Spinal cord (tissue), 10 donors: ENCODE measurements around the gene ETNK1. TPM values are rescaled to one million over a fixed set of nuclear protein-coding genes. Genes with fewer than 3 reads are reported as not detected.

Experiments
- DNase-seq, 6 donors: peaks; one replicate each; pipeline versions ENCODE4 v3.0.0 to v3.0.0-alpha.2; 2013 to 2015; ENCODE audit warnings: low spot score in 6 of 6, low read depth in 4 of 6
- H3K27ac ChIP-seq: one replicate; pipeline ENCODE4 v1.5.1; 2013; ENCODE audit warnings: low read depth, low read length, control low read depth
- H3K27me3 ChIP-seq: one replicate; pipeline ENCODE4 v1.6.1; 2013; ENCODE audit warnings: low read length; ENCODE audit not compliant: control insufficient read depth, insufficient read depth
- H3K36me3 ChIP-seq: one replicate; pipeline ENCODE4 v1.6.1; 2013; ENCODE audit warnings: low read length; ENCODE audit not compliant: control insufficient read depth, insufficient read depth
- H3K4me1 ChIP-seq: one replicate; pipeline ENCODE4 v1.6.1; 2013; ENCODE audit warnings: low read length; ENCODE audit not compliant: control insufficient read depth, insufficient read depth
- H3K4me3 ChIP-seq: one replicate; pipeline ENCODE4 v1.5.1; 2013; ENCODE audit warnings: low read depth, low read length, control low read depth
- H3K9me3 ChIP-seq: one replicate; pipeline ENCODE4 v1.6.1; 2013; ENCODE audit warnings: low read length; ENCODE audit not compliant: control insufficient read depth, insufficient read depth
- whole genome bisulfite sequencing: methylation state at CpG from one replicate; pipeline ENCODE4 v1.1.5; 2013; ENCODE audit warnings: missing lambda C conversion rate; ENCODE audit not compliant: insufficient coverage; 5-methylcytosine and 5-hydroxymethylcytosine counted together
- polyA plus RNA-seq, 2 donors: library from polyadenylated mRNA; unstranded; fragments of 120-200 nt; gene quantifications; one replicate each; pipeline ENCODE4 v1.2.1, GENCODE V29; 2013; ENCODE audit not compliant: insufficient read length in 2 of 2
- total RNA-seq, 2 donors: library from RNA; depleted of rRNA in 1 of 2; stranded (reverse); fragments of 120-200 nt in 1 of 2; fragments of >200 nt in 1 of 2; gene quantifications; one replicate each; pipeline versions ENCODE4 v1.2.3 to v1.2.4, GENCODE V29; 2013 to 2014
- donor health status: healthy.

The ETNK1 gene
- total and polyA plus RNA-seq, 4 donors: 41.4 to 170 (median 59.5) TPM

GRCh38 chr12:22627371-22627770, 2.4 kb downstream of the ETNK1 start:
- WGBS: no CpG with 5 or more reads among the region's 2 CpGs
- Histone ChIP-seq H3K27me3 (no peaks in the 10 kb centered on the region), H3K4me3 (peak overlapping the region; percentile 9), H3K36me3 (no peaks in the 10 kb centered on the region), H3K27ac (no peak overlapping the region), H3K9me3 (no peaks in the 10 kb centered on the region), H3K4me1 (peaks cover 9% of the 10 kb centered on the region)
- no peak for DNase-seq

DNA sequence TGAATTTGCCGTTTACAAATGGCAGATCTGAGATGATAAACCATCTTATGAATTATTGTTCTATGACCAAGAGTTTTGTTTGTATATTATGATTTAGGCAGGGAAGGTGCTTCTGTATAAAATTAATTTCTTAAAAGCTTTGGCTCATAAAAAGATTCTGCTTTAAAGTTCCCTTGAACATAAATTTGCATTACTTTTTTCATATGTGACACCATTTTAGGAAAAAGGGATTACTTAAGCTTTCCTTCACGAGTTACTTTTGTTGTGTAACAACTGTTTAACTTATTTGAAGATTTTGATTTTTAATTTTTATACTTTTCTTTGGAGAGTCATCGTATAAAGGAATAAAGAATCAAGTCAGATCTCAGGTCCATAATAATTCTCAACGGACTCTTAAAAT, 3.3 kb downstream of the ETNK1 start:
- WGBS: no CpG with 5 or more reads among the region's 4 CpGs
- Histone ChIP-seq H3K4me1 (peaks cover 9% of the 10 kb centered on the region), H3K27me3 (no peaks in the 10 kb centered on the region), H3K27ac (no peak overlapping the region), H3K9me3 (no peaks in the 10 kb centered on the region), H3K36me3 (no peaks in the 10 kb centered on the region), H3K4me3 (peak overlapping the region; percentile 9)
- no peak for DNase-seq

DNA sequence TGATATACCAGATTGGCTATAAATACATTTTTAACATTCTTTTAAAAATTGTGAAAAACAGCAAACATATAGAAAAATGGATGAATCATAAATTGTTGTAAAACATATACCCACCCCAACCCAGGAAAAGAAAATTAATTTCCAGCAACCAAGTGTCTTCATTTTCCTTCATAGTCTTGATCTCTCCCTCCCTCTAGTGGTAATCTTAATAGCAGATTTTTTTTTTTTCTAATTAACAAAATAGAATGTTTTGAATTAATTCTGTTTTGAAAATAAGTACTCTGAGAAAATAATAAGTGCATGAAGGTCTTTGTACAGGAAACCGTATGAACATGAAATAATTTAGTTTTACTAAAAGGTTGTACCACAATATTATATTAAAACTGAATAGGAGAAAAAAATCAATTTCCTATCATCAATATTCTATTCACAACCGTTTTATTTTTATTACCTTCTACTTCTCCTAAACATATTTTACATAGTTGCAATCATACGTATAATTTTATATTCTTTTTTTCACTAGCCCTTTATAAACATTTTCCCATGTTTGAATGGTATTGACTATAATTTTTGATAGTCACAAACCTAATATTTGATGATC, 7.0 kb downstream of the ETNK1 start:
- Histone ChIP-seq H3K4me3 (no peak overlapping the region), H3K36me3 (no peaks in the 10 kb centered on the region), H3K9me3 (no peaks in the 10 kb centered on the region), H3K4me1 (peaks cover 3% of the 10 kb centered on the region), H3K27me3 (no peaks in the 10 kb centered on the region), H3K27ac (no peak overlapping the region)
- DNase-seq: peak in 2 of 6 donors; percentile 11 to 32
- no CpG with 5 or more reads among the region's 3 CpGs for WGBS

DNA sequence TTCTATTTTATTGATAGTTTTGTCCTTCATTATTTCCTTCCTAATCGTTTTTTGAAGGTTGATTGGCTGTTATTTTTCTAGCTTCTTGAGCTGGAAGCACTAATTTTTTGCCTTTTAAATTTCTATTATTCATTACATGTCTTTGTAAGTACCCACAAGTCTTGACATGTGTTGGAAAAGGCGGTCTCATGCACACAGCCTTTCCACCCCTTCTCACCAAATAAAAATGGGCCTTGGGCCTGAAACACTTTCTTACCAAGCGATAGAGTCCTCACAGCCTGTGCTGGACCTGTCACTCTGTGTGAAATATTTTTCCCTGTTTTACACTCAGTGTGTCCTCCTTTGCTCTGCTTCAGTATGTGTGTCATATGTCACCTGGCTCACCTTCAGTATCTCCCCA, 9.9 kb downstream of the ETNK1 start:
- Histone ChIP-seq H3K27ac (no peak overlapping the region), H3K4me3 (no peak overlapping the region), H3K36me3 (no peaks in the 10 kb centered on the region), H3K27me3 (no peaks in the 10 kb centered on the region), H3K9me3 (no peaks in the 10 kb centered on the region), H3K4me1 (peaks cover 3% of the 10 kb centered on the region)
- WGBS: 100% methylated on average over 1 of the region's 3 CpGs
- no peak for DNase-seq

- no peak overlapping the region for H3K27ac ChIP-seq
- DNase-seq: no peak
- no peaks in the 10 kb centered on the region for H3K27me3 ChIP-seq
- WGBS: 69% methylated on average over 1 of the region's 1 CpG
- peaks cover 3% of the 10 kb centered on the region for H3K4me1 ChIP-seq
- no peaks in the 10 kb centered on the region for H3K36me3 ChIP-seq
- no peaks in the 10 kb centered on the region for H3K9me3 ChIP-seq
- no peak overlapping the region for H3K4me3 ChIP-seq
Measured at GRCh38 chr12:22635812-22636211, 10.8 kb downstream of the ETNK1 start.

DNA sequence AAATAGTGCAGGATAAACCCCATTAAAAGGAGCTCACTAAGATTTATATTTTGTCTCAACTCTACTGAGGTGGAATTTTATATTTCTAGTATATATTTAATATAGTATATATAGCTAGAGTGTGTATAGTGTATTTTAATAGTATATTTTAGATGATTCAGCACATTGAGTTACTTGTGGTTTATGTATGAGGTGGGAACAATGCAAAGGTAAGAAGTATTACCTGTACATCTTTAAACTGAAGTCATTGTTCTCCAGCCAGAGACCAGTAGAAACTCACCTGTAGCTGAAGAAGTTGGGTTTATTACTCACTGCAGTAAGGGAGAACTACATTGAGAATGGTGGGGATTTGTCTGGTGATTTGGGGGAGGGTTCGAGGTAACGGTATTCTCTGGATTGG, 15.9 kb downstream of the ETNK1 start:
- Histone ChIP-seq H3K27me3 (no peaks in the 10 kb centered on the region), H3K4me1 (peaks cover 1% of the 10 kb centered on the region), H3K27ac (no peak overlapping the region), H3K9me3 (no peaks in the 10 kb centered on the region), H3K4me3 (no peak overlapping the region), H3K36me3 (no peaks in the 10 kb centered on the region)
- no peak for DNase-seq
- 94% methylated on average over 2 of the region's 2 CpGs for WGBS

GRCh38 chr12:22641353-22642053, 16.5 kb downstream of the ETNK1 start:
- no peak for DNase-seq
- Histone ChIP-seq H3K4me3 (no peak overlapping the region), H3K4me1 (no peaks in the 10 kb centered on the region), H3K36me3 (no peaks in the 10 kb centered on the region), H3K9me3 (no peaks in the 10 kb centered on the region), H3K27me3 (no peaks in the 10 kb centered on the region), H3K27ac (no peak overlapping the region)
- no CpG with 5 or more reads among the region's 3 CpGs for WGBS

DNA sequence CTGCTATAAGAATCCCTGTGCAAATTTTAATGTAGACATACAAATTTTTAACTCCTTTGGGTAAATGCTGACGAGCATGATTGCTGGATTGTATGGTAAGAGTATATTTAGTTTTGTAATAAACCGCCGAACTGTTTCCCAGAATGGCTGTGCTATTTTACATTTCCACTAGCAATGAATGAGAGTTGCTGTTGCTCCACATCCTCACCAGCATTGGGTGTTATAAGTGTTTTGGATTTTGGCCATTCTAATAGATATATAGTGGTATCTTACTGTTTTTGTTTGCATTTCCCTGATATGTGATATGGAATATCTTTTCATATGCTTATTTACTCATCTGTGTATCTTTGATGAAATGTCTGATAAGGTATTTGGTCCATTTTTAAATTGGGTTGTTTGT, 23.7 kb downstream of the ETNK1 start:
- Histone ChIP-seq H3K27me3 (no peaks in the 10 kb centered on the region), H3K36me3 (no peaks in the 10 kb centered on the region), H3K4me3 (no peak overlapping the region), H3K27ac (no peak overlapping the region), H3K9me3 (no peaks in the 10 kb centered on the region), H3K4me1 (no peaks in the 10 kb centered on the region)
- WGBS: no CpG with 5 or more reads among the region's 3 CpGs
- DNase-seq: no peak

DNA sequence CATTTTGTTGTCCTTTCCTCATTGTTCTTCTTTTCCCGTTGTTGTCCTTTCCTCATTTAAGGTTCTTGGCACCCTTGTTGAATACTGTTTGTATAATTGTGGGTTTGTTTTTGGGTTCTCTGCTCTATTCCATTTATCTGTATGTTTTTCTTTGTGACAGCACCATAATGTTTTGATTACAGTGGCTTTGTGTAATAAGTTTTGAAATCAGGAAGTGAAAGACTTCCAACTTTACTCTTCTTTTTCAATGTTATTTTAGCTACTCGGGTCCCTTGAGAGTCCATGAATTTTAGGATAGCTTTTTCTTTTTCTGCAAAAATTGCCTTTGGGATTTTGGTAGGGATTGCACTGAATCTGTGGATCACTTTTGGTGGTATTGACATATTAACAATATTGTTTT, 28.1 kb downstream of the ETNK1 start:
- WGBS: no CpG with 5 or more reads among the region's 2 CpGs
- no peak overlapping the region for H3K27ac ChIP-seq

GRCh38 chr12:22653791-22654190, 28.8 kb downstream of the ETNK1 start:
- H3K27me3 ChIP-seq: no peaks in the 10 kb centered on the region
- H3K4me1 ChIP-seq: no peaks in the 10 kb centered on the region
- H3K27ac ChIP-seq: no peak overlapping the region
- no peak for DNase-seq
- H3K9me3 ChIP-seq: no peaks in the 10 kb centered on the region
- H3K36me3 ChIP-seq: no peaks in the 10 kb centered on the region
- no peak overlapping the region for H3K4me3 ChIP-seq

More for the DNA sequence above, 28.1 kb downstream of the ETNK1 start:
- no peak overlapping the region for H3K4me3 ChIP-seq
- no peaks in the 10 kb centered on the region for H3K4me1 ChIP-seq
- H3K36me3 ChIP-seq: no peaks in the 10 kb centered on the region
- no peaks in the 10 kb centered on the region for H3K27me3 ChIP-seq
- DNase-seq: no peak
- H3K9me3 ChIP-seq: no peaks in the 10 kb centered on the region
